GM21825 (cell line): Measurements from ENCODE around the gene ZKSCAN8.
A peak's percentile ranks its signal among the peaks of the same experiment; 100 is the strongest.

Experiments
- ATAC-seq: cut with Tn5 transposase; IDR thresholded peaks from one replicate; pipeline ENCODE4 v1.9.1; 2021; ENCODE audit warnings: mild to moderate bottlenecking, moderate library complexity; ENCODE audit not compliant: unreplicated experiment

ZKSCAN8 gene

DNA sequence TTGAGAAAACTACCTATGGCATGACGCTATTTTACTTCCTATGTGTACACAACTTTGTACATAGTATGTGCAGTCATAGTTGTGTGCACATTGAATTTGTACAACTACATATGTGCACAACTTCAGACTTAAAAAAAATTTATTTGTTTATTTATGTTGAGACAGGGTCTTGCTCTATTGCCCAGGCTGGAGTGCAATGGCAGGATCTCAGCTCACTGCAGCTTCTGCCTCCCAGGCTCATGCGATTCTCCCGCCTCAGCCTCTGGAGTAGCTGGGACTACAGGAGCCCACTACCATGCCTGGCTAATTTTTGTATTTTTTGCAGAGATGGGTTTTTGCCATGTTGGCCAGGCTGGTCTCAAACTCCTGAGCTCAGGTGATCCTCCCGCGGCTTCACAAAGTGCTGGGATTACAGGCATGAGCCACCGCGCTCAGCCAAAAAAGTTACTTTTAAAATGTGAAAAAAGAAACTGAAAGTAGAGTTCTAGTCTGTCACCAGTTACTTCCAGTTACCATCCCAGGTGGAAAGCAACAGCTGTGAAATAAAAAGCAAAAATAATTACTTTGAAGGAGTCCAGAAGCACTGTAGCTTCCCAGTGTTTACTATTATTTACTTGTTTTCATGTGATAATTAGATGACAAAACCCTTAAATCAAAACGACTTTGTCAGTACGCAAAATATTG, 1.7 kb upstream of the ZKSCAN8 start:
- ATAC-seq, result no peak

DNA sequence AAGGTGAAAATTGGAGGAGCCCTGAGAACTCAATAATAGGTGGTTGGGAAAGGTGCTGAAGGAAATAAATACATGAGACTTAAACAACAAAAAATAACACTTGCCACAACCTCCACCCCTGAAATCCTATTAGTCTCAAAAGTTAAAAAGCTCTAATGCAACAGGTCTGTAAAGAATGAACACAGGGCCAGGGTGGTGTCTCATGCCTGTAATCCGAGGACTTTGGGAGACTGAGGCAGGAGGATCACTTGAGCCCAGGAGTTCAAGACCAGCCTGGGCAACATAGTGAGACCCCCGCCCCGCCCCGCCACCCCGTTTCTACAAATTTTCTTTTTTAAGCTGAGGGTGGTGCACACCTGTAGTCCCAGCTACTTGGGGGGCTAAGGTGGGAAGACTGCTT, 1.1 kb upstream of the ZKSCAN8 start:
- ATAC-seq, result no peak

- no peak for ATAC-seq
These were observed 763 bp downstream of the ZKSCAN8 start for GRCh38 chr6:28142446-28142845.

DNA sequence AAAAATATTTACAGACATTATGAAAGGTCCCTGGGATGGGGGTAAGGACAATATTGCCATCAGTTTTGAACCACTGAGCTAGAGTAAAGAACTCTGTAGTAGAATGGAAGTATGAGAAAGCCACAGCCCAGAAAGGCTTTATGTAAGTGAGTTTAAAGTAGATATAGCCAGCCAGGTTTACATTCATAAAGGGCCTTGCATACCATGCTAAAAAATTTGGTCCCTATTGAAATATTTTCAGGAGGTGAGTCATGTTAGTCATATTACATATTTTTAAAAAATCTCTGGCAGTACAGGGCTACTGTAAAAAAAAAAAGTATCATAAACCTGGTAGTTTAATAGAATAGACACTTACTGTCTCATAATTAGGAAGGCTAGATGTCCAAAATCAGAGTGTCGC, 3.5 kb downstream of the ZKSCAN8 start:
- no peak for ATAC-seq

DNA sequence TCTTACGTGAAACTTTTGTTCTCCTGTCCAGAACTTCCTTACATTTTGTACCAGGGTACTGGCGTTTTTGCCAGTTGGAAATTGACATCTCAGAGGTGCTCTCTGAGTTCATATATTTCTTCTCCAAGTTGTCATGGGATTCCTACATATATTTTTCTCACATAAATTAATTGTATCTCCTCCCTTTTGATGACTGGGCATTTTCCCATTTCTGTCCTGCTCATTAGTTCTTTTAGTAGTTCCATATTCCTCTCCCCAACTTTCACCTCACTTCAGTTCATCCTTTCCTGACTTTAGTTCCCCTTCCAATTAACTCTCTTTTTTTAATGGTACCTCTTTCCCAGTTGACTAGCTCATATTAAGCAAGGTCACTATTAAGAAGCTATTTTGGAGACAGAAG, 10.8 kb downstream of the ZKSCAN8 start:
- no peak for ATAC-seq

DNA sequence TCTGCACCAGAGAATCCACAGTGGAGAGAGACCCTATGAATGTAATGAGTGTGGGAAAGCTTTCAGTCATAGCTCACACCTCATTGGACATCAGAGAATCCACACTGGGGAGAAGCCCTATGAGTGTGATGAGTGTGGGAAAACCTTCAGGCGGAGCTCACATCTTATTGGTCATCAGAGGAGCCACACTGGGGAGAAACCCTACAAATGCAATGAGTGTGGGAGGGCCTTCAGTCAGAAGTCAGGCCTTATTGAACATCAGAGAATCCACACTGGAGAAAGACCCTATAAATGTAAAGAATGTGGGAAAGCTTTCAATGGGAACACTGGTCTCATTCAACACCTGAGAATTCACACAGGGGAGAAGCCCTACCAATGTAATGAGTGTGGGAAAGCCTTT, 11.9 kb downstream of the ZKSCAN8 start:
- no peak for ATAC-seq

DNA sequence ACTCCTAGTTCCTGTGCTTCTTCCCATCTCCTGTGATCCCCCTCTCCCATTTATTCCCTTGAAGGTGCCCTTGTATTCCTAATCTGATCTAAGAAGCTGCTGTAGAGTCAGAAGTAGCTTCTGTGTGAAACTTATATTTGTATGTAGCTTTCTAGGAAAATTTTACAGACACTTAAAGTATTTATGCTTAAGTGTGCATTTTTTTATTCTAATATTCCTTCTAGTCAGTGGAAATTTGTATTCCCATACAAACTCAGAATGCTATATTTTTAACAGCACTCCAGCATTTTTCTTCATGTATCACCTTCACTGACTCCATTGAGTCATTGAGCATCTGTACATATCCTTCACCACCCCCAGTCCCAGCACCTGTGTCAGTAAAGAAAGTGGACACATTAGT, 12.7 kb downstream of the ZKSCAN8 start:
- no peak for ATAC-seq

DNA sequence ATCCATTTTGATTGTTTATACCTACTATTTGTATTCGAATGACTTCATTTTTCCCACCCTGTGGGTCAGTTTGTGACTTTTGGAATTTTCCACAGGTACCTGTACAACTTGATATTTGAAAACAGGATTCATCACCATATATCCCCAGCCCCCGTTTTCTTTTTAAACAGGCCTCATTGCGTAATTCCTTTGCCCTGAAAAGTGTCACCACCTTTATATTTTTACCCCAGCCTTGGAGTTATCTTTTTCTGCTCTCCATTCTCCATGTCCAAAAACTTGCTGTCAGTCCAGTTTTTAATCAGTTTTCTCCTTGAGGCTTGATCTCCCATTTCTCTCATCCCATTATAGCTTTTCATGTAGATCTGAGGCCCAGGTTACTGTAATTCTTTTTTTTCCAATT, 16.6 kb downstream of the ZKSCAN8 start:
- no peak for ATAC-seq

DNA sequence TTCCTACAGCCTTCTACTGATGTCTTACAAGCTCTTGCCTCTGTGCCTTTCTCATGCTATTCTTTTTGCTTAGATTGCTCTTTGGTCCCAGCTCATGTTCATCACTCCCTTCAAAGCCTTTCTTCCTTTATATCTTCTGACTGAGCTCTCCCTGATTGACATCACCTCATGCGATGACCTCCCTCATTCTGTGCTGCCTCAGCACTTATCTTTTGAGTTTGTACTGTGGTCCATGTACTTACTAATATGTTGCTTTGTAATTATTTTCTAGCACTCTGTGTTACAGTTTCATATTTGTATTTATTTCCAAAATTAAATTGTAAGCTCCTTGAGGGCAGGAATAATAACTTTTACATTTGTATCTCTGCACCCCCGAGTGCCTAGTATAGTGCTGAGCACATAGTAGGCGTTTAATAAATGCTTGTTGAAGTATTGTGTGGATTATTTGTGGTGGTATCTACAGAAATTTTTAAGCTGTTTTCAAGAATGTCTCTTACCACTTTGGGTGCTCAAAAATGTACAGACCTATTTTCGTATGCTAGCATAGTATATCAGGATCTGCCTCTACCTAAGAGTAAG, 17.4 kb downstream of the ZKSCAN8 start:
- ATAC-seq, result no peak

GRCh38 chr6:28160233-28160632, 18.6 kb downstream of the ZKSCAN8 start:
- no peak for ATAC-seq

GRCh38 chr6:28161410-28162079, 19.9 kb downstream of the ZKSCAN8 start:
- peak; percentile 81 for ATAC-seq

DNA sequence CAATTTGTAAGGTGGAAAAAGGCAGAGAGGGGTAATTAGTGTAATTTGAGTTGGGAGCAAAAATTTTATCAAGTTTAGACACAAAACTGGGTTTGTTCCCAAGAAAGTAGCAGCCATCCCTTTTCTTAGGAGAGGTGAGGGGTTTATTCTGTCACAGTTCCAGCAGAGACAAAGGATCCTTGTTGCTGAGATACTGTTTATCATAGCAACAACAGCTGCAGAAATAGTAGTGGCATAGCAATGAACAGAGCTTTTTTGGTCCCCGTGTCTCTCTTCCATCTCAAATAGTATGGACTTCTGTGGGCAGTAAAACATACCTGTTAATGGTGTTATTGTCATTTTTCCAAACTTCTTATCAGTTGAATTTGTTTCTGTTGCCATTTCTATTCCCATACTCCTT, 23.9 kb downstream of the ZKSCAN8 start:
- no peak for ATAC-seq

DNA sequence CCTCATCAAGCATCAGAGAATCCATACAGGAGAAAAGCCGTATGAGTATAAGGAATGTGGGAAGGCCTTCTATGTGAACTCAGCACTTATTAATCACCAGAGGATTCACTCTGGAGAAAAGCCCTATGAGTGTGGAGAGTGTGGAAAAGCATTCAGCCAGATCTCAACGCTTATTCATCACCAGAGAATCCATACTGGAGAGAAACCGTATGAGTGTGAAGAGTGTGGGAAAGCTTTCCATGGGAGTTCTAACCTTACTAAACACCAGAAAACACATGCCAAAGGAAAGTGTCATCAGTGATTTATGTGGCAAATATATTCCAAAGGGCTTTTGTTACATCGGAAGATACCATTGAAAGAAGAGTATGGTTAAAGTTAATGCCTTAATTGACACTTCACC, 25.4 kb downstream of the ZKSCAN8 start:
- no peak for ATAC-seq

DNA sequence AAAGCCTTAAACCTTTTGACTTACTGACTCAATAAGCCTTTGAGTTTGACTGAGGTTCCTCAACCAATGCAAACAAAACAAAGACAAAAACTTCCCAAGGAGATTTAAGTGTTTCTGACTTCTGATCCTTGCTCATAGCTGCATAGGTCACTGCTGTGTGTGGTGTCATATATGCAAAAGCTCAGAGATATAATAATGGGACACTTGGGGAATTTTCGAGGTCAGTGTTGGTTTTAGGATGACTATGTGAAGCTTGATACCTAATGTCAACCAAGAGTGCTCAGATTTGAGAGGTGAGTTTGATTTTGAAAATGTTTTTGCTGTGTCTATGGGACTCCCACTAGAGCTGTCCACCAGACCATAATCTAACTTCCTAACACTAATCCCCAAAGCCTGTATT, 26.2 kb downstream of the ZKSCAN8 start:
- ATAC-seq, result no peak

DNA sequence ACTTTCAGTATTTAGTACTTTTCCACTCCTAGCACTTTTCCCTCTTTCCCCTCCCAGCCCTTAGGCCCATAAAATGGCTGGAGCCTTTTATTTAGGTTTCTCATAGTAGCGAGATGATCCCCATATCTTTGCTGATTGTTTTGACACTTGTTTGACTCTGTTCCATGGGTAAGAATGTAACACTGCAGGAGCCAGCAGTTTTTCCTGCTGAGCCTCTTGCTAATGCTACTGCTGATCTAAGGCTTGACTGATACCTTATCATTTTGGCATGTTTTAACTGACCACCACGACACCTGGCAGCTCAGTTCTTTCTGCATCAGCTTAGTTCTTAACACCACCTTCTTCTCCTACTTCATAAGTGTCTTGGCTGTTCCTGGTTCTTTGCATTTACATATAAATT, 29.6 kb downstream of the ZKSCAN8 start:
- no peak for ATAC-seq

GRCh38 chr6:28172006-28172405, 30.3 kb downstream of the ZKSCAN8 start:
- no peak for ATAC-seq

DNA sequence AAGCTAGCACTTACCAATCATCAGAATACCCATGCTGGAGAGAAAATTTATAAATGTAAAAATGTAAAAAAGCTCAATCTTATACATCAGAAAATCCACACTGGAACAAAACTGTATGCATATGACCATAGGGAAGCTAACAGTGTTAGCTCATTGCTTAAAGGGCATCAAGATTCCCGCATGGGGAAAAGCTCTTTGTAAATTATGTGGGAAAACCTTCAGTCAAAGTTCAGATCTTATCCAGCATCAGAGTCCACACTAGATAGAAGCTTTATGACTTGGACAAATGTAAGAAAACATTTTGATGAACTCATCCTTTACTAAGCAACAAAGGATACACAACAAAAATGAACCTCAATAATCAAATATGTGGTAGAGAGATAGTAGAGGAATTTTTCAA, 34.7 kb downstream of the ZKSCAN8 start:
- no peak for ATAC-seq

- ATAC-seq, result no peak
These were observed 40.6 kb downstream of the ZKSCAN8 start for GRCh38 chr6:28182255-28182654.

- no peak for ATAC-seq
These were observed 46.7 kb downstream of the ZKSCAN8 start for GRCh38 chr6:28188111-28188979.

DNA sequence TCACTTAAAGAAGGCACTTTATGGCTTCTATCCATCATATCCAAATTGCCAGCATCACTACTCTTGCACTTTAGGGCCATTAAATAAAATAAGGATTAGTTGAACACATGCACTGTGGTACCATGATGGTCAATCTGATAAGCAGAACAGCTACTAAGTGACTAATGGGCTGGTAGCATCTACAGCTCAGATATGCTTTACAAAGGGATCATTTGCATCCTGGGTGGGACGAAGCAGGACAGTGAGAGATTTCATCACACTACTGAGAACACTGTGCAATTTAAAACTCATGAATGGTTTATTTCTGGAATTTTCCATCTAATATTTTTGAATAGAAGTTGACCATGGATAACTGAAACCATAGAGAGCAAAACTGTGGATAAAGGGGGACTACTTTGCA, 58.3 kb downstream of the ZKSCAN8 start:
- no peak for ATAC-seq

DNA sequence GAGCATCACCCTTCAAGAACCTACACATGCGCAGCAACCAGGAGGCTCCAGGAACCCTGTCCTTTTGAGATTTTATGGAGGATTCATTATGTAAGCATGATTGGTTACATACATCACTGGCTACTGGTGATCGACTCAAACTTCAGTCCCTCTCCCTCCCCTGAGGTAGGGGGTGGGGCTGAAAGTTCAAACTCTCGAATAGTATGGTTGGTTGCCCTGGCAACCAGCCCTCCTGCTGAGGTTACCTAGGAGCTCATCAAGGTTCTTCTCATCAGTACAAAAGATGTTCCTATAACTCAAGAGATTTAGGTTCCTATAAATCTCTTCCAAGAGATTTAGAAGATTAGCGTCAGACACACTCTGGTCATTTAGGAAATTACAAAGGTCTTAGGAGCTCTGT, 61.5 kb downstream of the ZKSCAN8 start:
- ATAC-seq, result no peak

DNA sequence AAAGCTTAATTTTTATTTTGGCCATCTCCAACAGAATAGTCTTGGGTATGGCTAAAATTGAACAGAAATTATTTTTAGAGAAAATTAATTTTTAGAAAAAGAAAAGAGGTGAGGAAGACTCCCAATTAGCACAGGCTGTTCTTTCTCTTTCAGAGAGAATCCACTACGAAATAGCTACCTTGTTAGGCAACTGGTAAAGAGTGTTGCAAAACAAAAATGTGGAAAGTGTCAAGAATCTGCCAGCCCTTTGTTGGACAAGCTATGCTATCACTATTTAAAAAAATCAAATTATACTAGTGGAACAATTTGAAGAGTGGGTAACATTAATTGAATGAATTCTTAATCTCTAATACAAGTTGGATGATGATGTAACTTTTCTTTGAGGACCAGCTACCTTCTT, 64.2 kb downstream of the ZKSCAN8 start:
- ATAC-seq, result no peak
